WTC11 (cell line): ENCODE measurements around the gene ZFR. TPM values are rescaled to one million over a fixed set of nuclear protein-coding genes. Genes with fewer than 3 reads are reported as not detected.
"Not testable (repeated sequence)": the region's sequence is repeated elsewhere in the genome, so short reads cannot be mapped to it uniquely, and the experiment has no call there.

Source experiments
- ATAC-seq: fragments of 200-7000 bp; cut with Tn5 transposase; 2 replicates; pipeline ENCODE4 v1.10.0; 2021; ENCODE audit warnings: mild to moderate bottlenecking, moderate library complexity
- CTCF ChIA-PET: fragments of 300-600 bp; sonication (Branson Sonifier 250); formaldehyde crosslinking; loops from one replicate; lab custom pipeline; 2021; ENCODE audit warnings: antibody characterized with exemption; lab: Charles Lee
- POLR2A ChIA-PET: fragments of 350-600 bp; sonication (Branson Sonifier 250); formaldehyde crosslinking; loops from one replicate; lab custom pipeline; 2021; ENCODE audit warnings: antibody characterized with exemption; lab: Charles Lee
- DNase-seq: peaks from one replicate; pipeline ENCODE4 v3.0.0; 2021; ENCODE audit warnings: low spot score
- H3K27ac Mint-ChIP-seq: 2 replicates; pipeline ENCODE4 v1.8.0; 2021; ENCODE audit warnings: mixed read lengths
- H3K27me3 Mint-ChIP-seq: 2 replicates; pipeline ENCODE4 v1.8.0; 2021; ENCODE audit warnings: low read depth, mild to moderate bottlenecking, moderate library complexity, mixed read lengths
- H3K36me3 Mint-ChIP-seq: 2 replicates; pipeline ENCODE4 v1.8.0; 2021; ENCODE audit warnings: mixed read lengths
- H3K4me1 Mint-ChIP-seq: 2 replicates; pipeline ENCODE4 v1.8.0; 2022; ENCODE audit warnings: mixed read lengths
- H3K4me3 Mint-ChIP-seq: 2 replicates; pipeline ENCODE4 v1.8.0; 2021; ENCODE audit warnings: mild to moderate bottlenecking, moderate library complexity, mixed read lengths
- H3K9me3 Mint-ChIP-seq: 2 replicates; pipeline ENCODE4 v1.8.0; 2021; ENCODE audit warnings: mixed read lengths
- CDX4 ChIP-seq: fragments of 250-450 bp; sonication (Bioruptor Pico); IDR thresholded peaks from 2 replicates; pipeline ENCODE4 v1.9.0; 2021; ENCODE audit warnings: moderate library complexity, mild to moderate bottlenecking, inconsistent platforms, borderline replicate concordance
- CREB1 ChIP-seq: sonication (generic); formaldehyde crosslinking; IDR thresholded peaks from 2 replicates; pipeline ENCODE4 v1.8.0; 2023; ENCODE audit warnings: mild to moderate bottlenecking, missing genetic modification reagents
- ESRRA ChIP-seq: sonication (generic); formaldehyde crosslinking; IDR thresholded peaks from 2 replicates; pipeline ENCODE4 v1.8.1; 2022; ENCODE audit warnings: mild to moderate bottlenecking, missing genetic modification reagents, borderline replicate concordance
- ETV6 ChIP-seq: sonication (generic); formaldehyde crosslinking; IDR thresholded peaks from 2 replicates; pipeline ENCODE4 v1.8.1; 2022; ENCODE audit warnings: mild to moderate bottlenecking, missing genetic modification reagents
- FOXP1 ChIP-seq: sonication (generic); formaldehyde crosslinking; IDR thresholded peaks from 2 replicates; pipeline ENCODE4 v1.8.0; 2022; ENCODE audit warnings: missing genetic modification reagents, mild to moderate bottlenecking, moderate library complexity, borderline replicate concordance
- FOXP4 ChIP-seq: sonication (generic); formaldehyde crosslinking; IDR thresholded peaks from 2 replicates; pipeline ENCODE4 v1.8.0; 2022; ENCODE audit warnings: mild to moderate bottlenecking, missing genetic modification reagents
- GTF2I ChIP-seq: fragments of 250-450 bp; sonication (Bioruptor Pico); conservative IDR thresholded peaks from 2 replicates; pipeline ENCODE4 v1.4.0; 2021; ENCODE audit warnings: mild to moderate bottlenecking
- KAT7 ChIP-seq: sonication (generic); formaldehyde crosslinking; IDR thresholded peaks from 2 replicates; pipeline ENCODE4 v1.8.1; 2023; ENCODE audit warnings: missing genetic modification reagents, mild to moderate bottlenecking, borderline replicate concordance
- MYBL2 ChIP-seq: sonication (generic); formaldehyde crosslinking; IDR thresholded peaks from 2 replicates; pipeline ENCODE4 v1.8.1; 2023; ENCODE audit warnings: mild to moderate bottlenecking, moderate library complexity, missing genetic modification reagents
- NR1H2 ChIP-seq: sonication (generic); formaldehyde crosslinking; IDR thresholded peaks from 2 replicates; pipeline ENCODE4 v1.9.0; 2021; ENCODE audit warnings: mild to moderate bottlenecking, moderate library complexity, missing genetic modification reagents
- NR3C1 ChIP-seq: sonication (generic); formaldehyde crosslinking; conservative IDR thresholded peaks from 2 replicates; pipeline ENCODE4 v1.8.1; 2023; ENCODE audit warnings: low read depth, mild to moderate bottlenecking, missing genetic modification reagents
- RELA ChIP-seq: sonication (generic); formaldehyde crosslinking; IDR thresholded peaks from 2 replicates; pipeline ENCODE4 v1.8.1; 2022; ENCODE audit warnings: missing genetic modification reagents, mild to moderate bottlenecking, borderline replicate concordance
- SOX15 ChIP-seq: fragments of 250-450 bp; sonication (Bioruptor Pico); IDR thresholded peaks from 2 replicates; pipeline ENCODE4 v1.9.0; 2021; ENCODE audit warnings: mild to moderate bottlenecking
- STAT6 ChIP-seq: sonication (generic); formaldehyde crosslinking; conservative IDR thresholded peaks from 2 replicates; pipeline ENCODE4 v1.8.1; 2023; ENCODE audit warnings: mild to moderate bottlenecking, low read depth, missing genetic modification reagents, moderate library complexity
- TCF7 ChIP-seq: sonication (generic); formaldehyde crosslinking; IDR thresholded peaks from 2 replicates; pipeline ENCODE4 v1.8.0; 2022; ENCODE audit warnings: mild to moderate bottlenecking, low read depth, missing genetic modification reagents, moderate library complexity
- ZNF396 ChIP-seq: fragments of 250-450 bp; sonication (Bioruptor Pico); IDR thresholded peaks from 2 replicates; pipeline ENCODE4 v1.8.0; 2021; ENCODE audit warnings: mild to moderate bottlenecking, moderate library complexity, borderline replicate concordance
- total RNA-seq: library from RNA; stranded (reverse); gene quantifications from 3 replicates; pipeline ENCODE4 v1.2.3, GENCODE V29; 2021
- TF ChIP-seq, protein P1 (sequence below): sonication (generic); formaldehyde crosslinking; IDR thresholded peaks from 2 replicates; pipeline ENCODE4 v1.8.1; 2023; ENCODE audit warnings: mild to moderate bottlenecking, missing genetic modification reagents, borderline replicate concordance
- TF ChIP-seq, protein P2 (sequence below): sonication (generic); formaldehyde crosslinking; IDR thresholded peaks from 2 replicates; pipeline ENCODE4 v1.8.1; 2022; ENCODE audit warnings: low read depth, mild to moderate bottlenecking, moderate library complexity, missing genetic modification reagents, borderline replicate concordance

Gene ZFR
- total RNA-seq, 1 experiment from 2014 or later, result 64.5 TPM

DNA sequence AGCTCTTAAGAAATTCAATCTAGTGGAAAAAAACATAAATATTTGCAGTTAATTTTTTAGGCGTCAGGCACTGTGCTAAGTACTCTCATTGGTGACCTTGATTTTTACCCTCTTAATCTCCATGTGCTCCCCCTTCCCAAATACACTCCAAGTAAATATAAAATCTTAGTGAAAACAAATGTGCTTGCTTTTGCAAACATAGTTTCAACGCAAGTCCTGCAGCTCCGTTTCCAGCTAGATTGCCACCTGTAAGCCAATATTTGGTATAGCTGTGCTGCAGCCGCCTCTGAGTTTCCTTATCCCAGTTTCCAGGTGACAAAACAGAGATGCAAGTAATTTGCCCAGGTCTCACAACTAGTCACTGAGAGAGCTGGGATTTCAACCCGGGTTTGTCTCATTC is 129.9 kb downstream of the ZFR start:
- no peak overlapping the region for H3K27ac Mint-ChIP-seq
- peak overlapping the region; percentile 53 for H3K4me3 Mint-ChIP-seq
- no peak for ATAC-seq
- peaks cover 22% of the 10 kb centered on the region for H3K4me1 Mint-ChIP-seq
- no peak for DNase-seq
- no peak for TF ChIP-seq SOX15 (CRISPR knock-in tag)
- TF ChIP-seq CDX4, result no peak
- TF ChIP-seq ZNF396 (CRISPR knock-in tag), result no peak
- no peak for TF ChIP-seq RELA (CRISPR knock-in tag)
- TF ChIP-seq NR1H2 (CRISPR knock-in tag), result no peak
- TF ChIP-seq MYBL2 (CRISPR knock-in tag), result no peak
- TF ChIP-seq, protein P1, sequence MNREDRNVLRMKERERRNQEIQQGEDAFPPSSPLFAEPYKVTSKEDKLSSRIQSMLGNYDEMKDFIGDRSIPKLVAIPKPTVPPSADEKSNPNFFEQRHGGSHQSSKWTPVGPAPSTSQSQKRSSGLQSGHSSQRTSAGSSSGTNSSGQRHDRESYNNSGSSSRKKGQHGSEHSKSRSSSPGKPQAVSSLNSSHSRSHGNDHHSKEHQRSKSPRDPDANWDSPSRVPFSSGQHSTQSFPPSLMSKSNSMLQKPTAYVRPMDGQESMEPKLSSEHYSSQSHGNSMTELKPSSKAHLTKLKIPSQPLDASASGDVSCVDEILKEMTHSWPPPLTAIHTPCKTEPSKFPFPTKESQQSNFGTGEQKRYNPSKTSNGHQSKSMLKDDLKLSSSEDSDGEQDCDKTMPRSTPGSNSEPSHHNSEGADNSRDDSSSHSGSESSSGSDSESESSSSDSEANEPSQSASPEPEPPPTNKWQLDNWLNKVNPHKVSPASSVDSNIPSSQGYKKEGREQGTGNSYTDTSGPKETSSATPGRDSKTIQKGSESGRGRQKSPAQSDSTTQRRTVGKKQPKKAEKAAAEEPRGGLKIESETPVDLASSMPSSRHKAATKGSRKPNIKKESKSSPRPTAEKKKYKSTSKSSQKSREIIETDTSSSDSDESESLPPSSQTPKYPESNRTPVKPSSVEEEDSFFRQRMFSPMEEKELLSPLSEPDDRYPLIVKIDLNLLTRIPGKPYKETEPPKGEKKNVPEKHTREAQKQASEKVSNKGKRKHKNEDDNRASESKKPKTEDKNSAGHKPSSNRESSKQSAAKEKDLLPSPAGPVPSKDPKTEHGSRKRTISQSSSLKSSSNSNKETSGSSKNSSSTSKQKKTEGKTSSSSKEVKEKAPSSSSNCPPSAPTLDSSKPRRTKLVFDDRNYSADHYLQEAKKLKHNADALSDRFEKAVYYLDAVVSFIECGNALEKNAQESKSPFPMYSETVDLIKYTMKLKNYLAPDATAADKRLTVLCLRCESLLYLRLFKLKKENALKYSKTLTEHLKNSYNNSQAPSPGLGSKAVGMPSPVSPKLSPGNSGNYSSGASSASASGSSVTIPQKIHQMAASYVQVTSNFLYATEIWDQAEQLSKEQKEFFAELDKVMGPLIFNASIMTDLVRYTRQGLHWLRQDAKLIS (CRISPR knock-in tag), result no peak
- TF ChIP-seq, all 79 proteins: peak for 0
- ChIA-PET POLR2A (no interaction called here), CTCF (no interaction called here)
- Mint-ChIP-seq H3K27me3 (no peaks in the 10 kb centered on the region), H3K9me3 (no peaks in the 10 kb centered on the region), H3K36me3 (0 out of 2 replicates have a peak, but pooled peaks cover 4% of the 10 kb centered on the region)

DNA sequence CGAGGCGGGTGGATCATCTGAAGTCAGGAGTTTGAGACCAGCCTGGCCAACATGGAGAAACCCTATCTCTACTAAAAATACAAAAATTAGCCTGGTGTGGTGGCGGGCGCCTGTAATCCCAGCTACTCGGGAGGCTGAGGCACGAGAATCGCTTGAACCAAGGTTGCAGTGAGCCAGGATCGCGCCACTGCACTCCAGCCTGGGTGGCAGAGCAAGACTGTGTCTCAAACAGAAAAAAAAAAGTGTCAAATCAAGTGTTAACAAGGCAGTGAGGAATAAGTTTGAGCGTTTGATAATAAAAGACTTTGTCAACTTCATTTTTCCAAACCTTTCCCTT is 130.4 kb downstream of the ZFR start:
- H3K27me3 Mint-ChIP-seq, H3K9me3 Mint-ChIP-seq, CTCF ChIA-PET, DNase-seq, ATAC-seq, H3K27ac Mint-ChIP-seq, H3K36me3 Mint-ChIP-seq: not testable (repeated sequence)
- POLR2A ChIA-PET, result interaction anchor here (0.6 kb wide), 1 partner anchor 94 kb away, joined by 3 read pairs; no protein-coding TSS in a partner anchor
- Mint-ChIP-seq H3K4me3 (peak overlapping the region; percentile 53), H3K4me1 (peaks cover 26% of the 10 kb centered on the region)

- DNase-seq (peak; percentile 100), ATAC-seq (peak; percentile 96)
- CTCF ChIA-PET, result no interaction called here
- peaks cover 28% of the 10 kb centered on the region for H3K4me1 Mint-ChIP-seq
- H3K27me3 Mint-ChIP-seq, result no peaks in the 10 kb centered on the region
- peak within 1 kb of the TSS; percentile 87; the same call in 1 of the 2 replicates for H3K27ac Mint-ChIP-seq
- H3K4me3 Mint-ChIP-seq, result peak within 1 kb of the TSS; percentile 82
- no peaks in the 10 kb centered on the region for H3K9me3 Mint-ChIP-seq
- POLR2A ChIA-PET, result interaction anchor here (0.5 to 1.0 kb wide), 2 partner anchors 139 to 172 kb away, joined by 3 to 5 read pairs; partner anchors contain the start of gene GOLPH3
- H3K36me3 Mint-ChIP-seq, result peaks cover 4% of the 10 kb centered on the region; the same call in 1 of the 2 replicates
- TF ChIP-seq CREB1 (CRISPR knock-in tag), result no peak
- TF ChIP-seq FOXP4 (CRISPR knock-in tag), result peak; percentile 60; the same call in 1 of the 2 replicates
- 0 out of 2 replicates have a peak, but pooled peaks have one; percentile 51 for TF ChIP-seq NR3C1 (CRISPR knock-in tag)
- TF ChIP-seq STAT6 (CRISPR knock-in tag), result no peak
- peak; percentile 75; the same call in 1 of the 2 replicates for TF ChIP-seq KAT7
- TF ChIP-seq ZNF396 (CRISPR knock-in tag), result no peak
- peak; percentile 76; the same call in 1 of the 2 replicates for TF ChIP-seq ETV6 (CRISPR knock-in tag)
- TF ChIP-seq, protein P2, sequence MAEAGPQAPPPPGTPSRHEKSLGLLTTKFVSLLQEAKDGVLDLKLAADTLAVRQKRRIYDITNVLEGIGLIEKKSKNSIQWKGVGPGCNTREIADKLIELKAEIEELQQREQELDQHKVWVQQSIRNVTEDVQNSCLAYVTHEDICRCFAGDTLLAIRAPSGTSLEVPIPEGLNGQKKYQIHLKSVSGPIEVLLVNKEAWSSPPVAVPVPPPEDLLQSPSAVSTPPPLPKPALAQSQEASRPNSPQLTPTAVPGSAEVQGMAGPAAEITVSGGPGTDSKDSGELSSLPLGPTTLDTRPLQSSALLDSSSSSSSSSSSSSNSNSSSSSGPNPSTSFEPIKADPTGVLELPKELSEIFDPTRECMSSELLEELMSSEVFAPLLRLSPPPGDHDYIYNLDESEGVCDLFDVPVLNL (CRISPR knock-in tag), result no peak
- 0 out of 2 replicates have a peak, but pooled peaks have one; percentile 61 for TF ChIP-seq FOXP1 (CRISPR knock-in tag)
- no peak for TF ChIP-seq GTF2I (CRISPR knock-in tag)
- TF ChIP-seq TCF7, result no peak; the same call in 1 of the 2 replicates
- peak; percentile 87; the same call in 1 of the 2 replicates for TF ChIP-seq ESRRA (CRISPR knock-in tag)
These were observed 131.8 kb downstream of the ZFR start, which contains the start of gene MTMR12 for GRCh38 chr5:32312595-32313332. TSS of gene MTMR12 (minus strand) at chr5:32312939. CDS start at chr5:32312838, 101 bp downstream.
